ENCODE measurements around the gene CAPN1. TPM values are rescaled to one million over a fixed set of nuclear protein-coding genes. Genes with fewer than 3 reads are reported as not detected.
"Not testable (repeated sequence)": the region's sequence is repeated elsewhere in the genome, so short reads cannot be mapped to it uniquely, and the experiment has no call there.

Gene CAPN1
- total and polyA plus RNA-seq, 2 experiments from 2014 or later: 131 to 156 TPM

- no peak for TF ChIP-seq CTCF (IDR thresholded peaks at IDR 0.05; ENCODE audit: low read depth, low read length)
- Histone ChIP-seq H3K9me3 (ENCODE audit: low read depth) (no peaks in the 10 kb centered on the region), H3K27me3 (no peaks in the 10 kb centered on the region), H3K27ac (no peak overlapping the region), H3K4me1 (ENCODE audit: low read depth) (no peaks in the 10 kb centered on the region), H3K4me3 (no peak overlapping the region), H3K36me3 (no peaks in the 10 kb centered on the region)
- DNase-seq (ENCODE audit: low read depth in 1 of 2, low spot score in 1 of 2): no peak
These were observed 59.4 kb downstream of the CAPN1 start for GRCh38 chr11:65241134-65241533.

- no peaks in the 10 kb centered on the region for H3K9me3 ChIP-seq (ENCODE audit: low read depth)
- no peak overlapping the region for H3K4me3 ChIP-seq
- no peaks in the 10 kb centered on the region for H3K27me3 ChIP-seq
- H3K27ac ChIP-seq: no peak overlapping the region
- DNase-seq (ENCODE audit: low read depth in 1 of 2, low spot score in 1 of 2): no peak
- no peaks in the 10 kb centered on the region for H3K4me1 ChIP-seq (ENCODE audit: low read depth)
- no peak for TF ChIP-seq CTCF (IDR thresholded peaks at IDR 0.05; ENCODE audit: low read depth, low read length)
- H3K36me3 ChIP-seq: no peaks in the 10 kb centered on the region
These were observed 60.0 kb downstream of the CAPN1 start for GRCh38 chr11:65241692-65242091.

GRCh38 chr11:65242389-65242788 lies 60.7 kb downstream of the CAPN1 start:
- no peak for DNase-seq (ENCODE audit: low read depth in 1 of 2, low spot score in 1 of 2)
- Histone ChIP-seq H3K4me3 (no peak overlapping the region), H3K9me3 (ENCODE audit: low read depth) (no peaks in the 10 kb centered on the region), H3K27ac (no peak overlapping the region), H3K27me3 (no peaks in the 10 kb centered on the region), H3K36me3 (no peaks in the 10 kb centered on the region), H3K4me1 (ENCODE audit: low read depth) (no peaks in the 10 kb centered on the region)
- TF ChIP-seq CTCF (IDR thresholded peaks at IDR 0.05; ENCODE audit: low read depth, low read length): no peak

GRCh38 chr11:65243797-65244196 lies 62.1 kb downstream of the CAPN1 start:
- H3K27ac ChIP-seq: no peak overlapping the region
- TF ChIP-seq CTCF (IDR thresholded peaks at IDR 0.05; ENCODE audit: low read depth, low read length): no peak
- H3K27me3 ChIP-seq: no peaks in the 10 kb centered on the region
- no peaks in the 10 kb centered on the region for H3K4me1 ChIP-seq (ENCODE audit: low read depth)
- H3K36me3 ChIP-seq: no peaks in the 10 kb centered on the region
- no peak for DNase-seq (ENCODE audit: low read depth in 1 of 2, low spot score in 1 of 2)
- no peaks in the 10 kb centered on the region for H3K9me3 ChIP-seq (ENCODE audit: low read depth)
- H3K4me3 ChIP-seq: no peak overlapping the region

GRCh38 chr11:65245046-65245445 lies 63.3 kb downstream of the CAPN1 start:
- not testable (repeated sequence) for H3K27ac ChIP-seq

GRCh38 chr11:65246506-65246905 lies 64.8 kb downstream of the CAPN1 start:
- Histone ChIP-seq H3K27ac (no peak overlapping the region), H3K27me3 (no peaks in the 10 kb centered on the region), H3K9me3 (ENCODE audit: low read depth) (no peaks in the 10 kb centered on the region), H3K4me3 (no peak overlapping the region), H3K4me1 (ENCODE audit: low read depth) (no peaks in the 10 kb centered on the region), H3K36me3 (no peaks in the 10 kb centered on the region)
- no peak for DNase-seq (ENCODE audit: low read depth in 1 of 2, low spot score in 1 of 2)
- no peak for TF ChIP-seq CTCF (IDR thresholded peaks at IDR 0.05; ENCODE audit: low read depth, low read length)

More at GRCh38 chr11:65245046-65245445, 63.3 kb downstream of the CAPN1 start:
- not testable (repeated sequence) for H3K4me1 ChIP-seq (ENCODE audit: low read depth); DNase-seq (ENCODE audit: low read depth in 1 of 2, low spot score in 1 of 2); H3K9me3 ChIP-seq (ENCODE audit: low read depth); H3K36me3 ChIP-seq; H3K4me3 ChIP-seq; H3K27me3 ChIP-seq

GRCh38 chr11:65248184-65248710 lies 66.5 kb downstream of the CAPN1 start:
- not testable (repeated sequence) for H3K27me3 ChIP-seq; H3K36me3 ChIP-seq; H3K4me1 ChIP-seq (ENCODE audit: low read depth); H3K27ac ChIP-seq; H3K4me3 ChIP-seq; DNase-seq (ENCODE audit: low read depth in 1 of 2, low spot score in 1 of 2); H3K9me3 ChIP-seq (ENCODE audit: low read depth)
